ENCODE data around the gene RICTOR.

GRCh38 chr5:39062530-39062929 lies 11.7 kb downstream of the RICTOR start:
- TF ChIP-seq EZH2 (IDR thresholded peaks at IDR 0.05; ENCODE audit: low read length, unreplicated experiment) (no peak), CTCF (conservative IDR thresholded peaks at IDR 0.05; ENCODE audit: low read depth, low read length) (no peak), EZH2phosphoT487 (IDR thresholded peaks at IDR 0.05; ENCODE audit: borderline replicate concordance, low read length) (no peak)

Measured in PC-3 (cell line).